Measurements from ENCODE around the gene PDLIM3.

PDLIM3 gene

GRCh38 chr4:185535612-185536410 is 504 bp upstream of the PDLIM3 start:
- TF ChIP-seq ZBTB20 (tag by site-specific recombination; IDR thresholded peaks at IDR 0.05) (0 out of 2 replicates have a peak, but pooled peaks have one; percentile 9), ZNF561 (tag by site-specific recombination; IDR thresholded peaks at IDR 0.05; ENCODE audit: borderline replicate concordance) (0 out of 2 replicates have a peak, but pooled peaks have one; percentile 10), ZFP3 (tag by site-specific recombination; IDR thresholded peaks at IDR 0.05; ENCODE audit: low read depth) (no peak), MZF1 (tag by site-specific recombination; IDR thresholded peaks at IDR 0.05; ENCODE audit: borderline replicate concordance) (no peak), IKZF3 (tag by site-specific recombination; IDR thresholded peaks at IDR 0.05) (0 out of 2 replicates have a peak, but pooled peaks have one; percentile 6), ZNF366 (tag by site-specific recombination; conservative IDR thresholded peaks at IDR 0.05) (no peak), KLF9 (tag by site-specific recombination; IDR thresholded peaks at IDR 0.05; ENCODE audit: low read depth) (no peak)
- TF ChIP-seq, protein P1, sequence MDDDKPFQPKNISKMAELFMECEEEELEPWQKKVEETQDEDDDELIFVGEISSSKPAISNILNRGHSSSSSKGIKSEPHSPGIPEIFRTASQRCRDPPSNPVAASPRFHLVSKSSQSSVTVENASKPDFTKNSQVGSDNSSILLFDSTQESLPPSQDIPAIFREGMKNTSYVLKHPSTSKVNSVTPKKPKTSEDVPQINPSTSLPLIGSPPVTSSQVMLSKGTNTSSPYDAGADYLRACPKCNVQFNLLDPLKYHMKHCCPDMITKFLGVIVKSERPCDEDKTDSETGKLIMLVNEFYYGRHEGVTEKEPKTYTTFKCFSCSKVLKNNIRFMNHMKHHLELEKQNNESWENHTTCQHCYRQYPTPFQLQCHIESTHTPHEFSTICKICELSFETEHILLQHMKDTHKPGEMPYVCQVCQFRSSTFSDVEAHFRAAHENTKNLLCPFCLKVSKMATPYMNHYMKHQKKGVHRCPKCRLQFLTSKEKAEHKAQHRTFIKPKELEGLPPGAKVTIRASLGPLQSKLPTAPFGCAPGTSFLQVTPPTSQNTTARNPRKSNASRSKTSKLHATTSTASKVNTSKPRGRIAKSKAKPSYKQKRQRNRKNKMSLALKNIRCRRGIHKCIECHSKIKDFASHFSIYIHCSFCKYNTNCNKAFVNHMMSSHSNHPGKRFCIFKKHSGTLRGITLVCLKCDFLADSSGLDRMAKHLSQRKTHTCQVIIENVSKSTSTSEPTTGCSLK (tag by site-specific recombination; IDR thresholded peaks at IDR 0.05) = no peak
- TF ChIP-seq, protein P2, sequence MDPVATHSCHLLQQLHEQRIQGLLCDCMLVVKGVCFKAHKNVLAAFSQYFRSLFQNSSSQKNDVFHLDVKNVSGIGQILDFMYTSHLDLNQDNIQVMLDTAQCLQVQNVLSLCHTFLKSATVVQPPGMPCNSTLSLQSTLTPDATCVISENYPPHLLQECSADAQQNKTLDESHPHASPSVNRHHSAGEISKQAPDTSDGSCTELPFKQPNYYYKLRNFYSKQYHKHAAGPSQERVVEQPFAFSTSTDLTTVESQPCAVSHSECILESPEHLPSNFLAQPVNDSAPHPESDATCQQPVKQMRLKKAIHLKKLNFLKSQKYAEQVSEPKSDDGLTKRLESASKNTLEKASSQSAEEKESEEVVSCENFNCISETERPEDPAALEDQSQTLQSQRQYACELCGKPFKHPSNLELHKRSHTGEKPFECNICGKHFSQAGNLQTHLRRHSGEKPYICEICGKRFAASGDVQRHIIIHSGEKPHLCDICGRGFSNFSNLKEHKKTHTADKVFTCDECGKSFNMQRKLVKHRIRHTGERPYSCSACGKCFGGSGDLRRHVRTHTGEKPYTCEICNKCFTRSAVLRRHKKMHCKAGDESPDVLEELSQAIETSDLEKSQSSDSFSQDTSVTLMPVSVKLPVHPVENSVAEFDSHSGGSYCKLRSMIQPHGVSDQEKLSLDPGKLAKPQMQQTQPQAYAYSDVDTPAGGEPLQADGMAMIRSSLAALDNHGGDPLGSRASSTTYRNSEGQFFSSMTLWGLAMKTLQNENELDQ (tag by site-specific recombination; IDR thresholded peaks at IDR 0.05; ENCODE audit: low read depth) = no peak
- H3K9me3 ChIP-seq (ENCODE audit: control insufficient read depth, insufficient read depth, low read depth, low read length) = no peaks in the 10 kb centered on the region
- H3K27ac ChIP-seq (ENCODE audit: extremely low read depth, low read depth, low read length) = no peak overlapping the region; the same call in 1 of the 2 replicates
- no peaks in the 10 kb centered on the region for H3K36me3 ChIP-seq (ENCODE audit: control insufficient read depth in 2 of 2, insufficient read depth in 1 of 2, low read length in 2 of 2)
- peak overlapping the region; percentile 83 for H3K4me3 ChIP-seq (ENCODE audit: low read depth, low read length)
- CTCF ChIA-PET = interaction anchor here (1.0 to 1.8 kb wide), 2 partner anchors 9 to 62 kb away, joined by 4 to 5 read pairs; no protein-coding TSS in a partner anchor
- POLR2A ChIA-PET = interaction anchor here (0.6 to 1.8 kb wide), 19 partner anchors 8 to 634 kb away, joined by 3 to 7 read pairs (median 4); partner anchors contain the start of gene CCDC110
- H3K4me1 ChIP-seq (ENCODE audit: control insufficient read depth, insufficient read depth, low read length) = no peaks in the 10 kb centered on the region

- Histone ChIP-seq H3K4me3 (ENCODE audit: low read depth, low read length) (peak overlapping the region; percentile 83), H3K36me3 (ENCODE audit: control insufficient read depth in 2 of 2, insufficient read depth in 1 of 2, low read length in 2 of 2) (no peaks in the 10 kb centered on the region), H3K9me3 (ENCODE audit: control insufficient read depth, insufficient read depth, low read depth, low read length) (no peaks in the 10 kb centered on the region), H3K27ac (ENCODE audit: extremely low read depth, low read depth, low read length) (no peak overlapping the region; the same call in 1 of the 2 replicates), H3K4me1 (ENCODE audit: control insufficient read depth, insufficient read depth, low read length) (no peaks in the 10 kb centered on the region)
- ChIA-PET POLR2A (interaction anchor here (1.0 kb wide), 2 partner anchors 21 to 61 kb away, joined by 3 read pairs; no protein-coding TSS in a partner anchor), CTCF (interaction anchor here (1.0 to 1.8 kb wide), 2 partner anchors 61 to 63 kb away, joined by 3 to 5 read pairs; no protein-coding TSS in a partner anchor)
- TF ChIP-seq HIC1 (tag by site-specific recombination; IDR thresholded peaks at IDR 0.05) (no peak), IKZF3 (tag by site-specific recombination; IDR thresholded peaks at IDR 0.05) (no peak), ZNF266 (tag by site-specific recombination; IDR thresholded peaks at IDR 0.05; ENCODE audit: low read depth) (no peak), ZNF37A (tag by site-specific recombination; IDR thresholded peaks at IDR 0.05) (no peak), ZBTB48 (tag by site-specific recombination; IDR thresholded peaks at IDR 0.05) (no peak), ZNF585B (tag by site-specific recombination; IDR thresholded peaks at IDR 0.05) (no peak), ZNF48 (tag by site-specific recombination; IDR thresholded peaks at IDR 0.05) (no peak), ZBTB11 (tag by site-specific recombination; conservative IDR thresholded peaks at IDR 0.05; ENCODE audit: low read depth) (no peak), ZNF561 (tag by site-specific recombination; IDR thresholded peaks at IDR 0.05; ENCODE audit: borderline replicate concordance) (no peak), ZFP37 (tag by site-specific recombination; IDR thresholded peaks at IDR 0.05) (no peak)
- TF ChIP-seq, protein P3, sequence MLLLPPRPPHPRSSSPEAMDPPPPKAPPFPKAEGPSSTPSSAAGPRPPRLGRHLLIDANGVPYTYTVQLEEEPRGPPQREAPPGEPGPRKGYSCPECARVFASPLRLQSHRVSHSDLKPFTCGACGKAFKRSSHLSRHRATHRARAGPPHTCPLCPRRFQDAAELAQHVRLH (tag by site-specific recombination; IDR thresholded peaks at IDR 0.05) = no peak
- TF ChIP-seq, protein P4, sequence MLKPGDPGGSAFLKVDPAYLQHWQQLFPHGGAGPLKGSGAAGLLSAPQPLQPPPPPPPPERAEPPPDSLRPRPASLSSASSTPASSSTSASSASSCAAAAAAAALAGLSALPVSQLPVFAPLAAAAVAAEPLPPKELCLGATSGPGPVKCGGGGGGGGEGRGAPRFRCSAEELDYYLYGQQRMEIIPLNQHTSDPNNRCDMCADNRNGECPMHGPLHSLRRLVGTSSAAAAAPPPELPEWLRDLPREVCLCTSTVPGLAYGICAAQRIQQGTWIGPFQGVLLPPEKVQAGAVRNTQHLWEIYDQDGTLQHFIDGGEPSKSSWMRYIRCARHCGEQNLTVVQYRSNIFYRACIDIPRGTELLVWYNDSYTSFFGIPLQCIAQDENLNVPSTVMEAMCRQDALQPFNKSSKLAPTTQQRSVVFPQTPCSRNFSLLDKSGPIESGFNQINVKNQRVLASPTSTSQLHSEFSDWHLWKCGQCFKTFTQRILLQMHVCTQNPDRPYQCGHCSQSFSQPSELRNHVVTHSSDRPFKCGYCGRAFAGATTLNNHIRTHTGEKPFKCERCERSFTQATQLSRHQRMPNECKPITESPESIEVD (tag by site-specific recombination; IDR thresholded peaks at IDR 0.05) = no peak
These were observed 819 bp downstream of the PDLIM3 start for GRCh38 chr4:185534511-185534865.

Data from HEK293 (cell line).